Measurements from ENCODE around the gene FAM3B.

- no peak for TF ChIP-seq POLR2A (IDR thresholded peaks at IDR 0.05; ENCODE audit: low read depth, low read length)
- no peak for TF ChIP-seq POLR2AphosphoS5 (IDR thresholded peaks at IDR 0.05; ENCODE audit: low read depth, low read length)
- no peak for TF ChIP-seq TAF1 (IDR thresholded peaks at IDR 0.05; ENCODE audit: borderline replicate concordance, low read depth, low read length)
Measured at GRCh38 chr21:41379901-41380300, 63.3 kb downstream of the FAM3B start.

All from GM12892 (cell line).